Activated naive CD4-positive, alpha-beta T cell treated with anti-CD3 and anti-CD28 coated beads, Interleukin-2, amount 50 U/mL, for 72 hours (primary cell): ENCODE measurements around the gene PIAS3. TPM values are rescaled to one million over a fixed set of nuclear protein-coding genes. Genes with fewer than 3 reads are reported as not detected.
A peak's percentile ranks its signal among the peaks of the same experiment; 100 is the strongest.

Source experiments
- ATAC-seq, 2 donors: fragments of 150-1000 bp; cut with Tn5 transposase; 2 replicates each; pipeline ENCODE4 v1.10.0; 2021; ENCODE audit warnings: mild to moderate bottlenecking in 2 of 2, moderate library complexity in 2 of 2
- DNase-seq, 2 donors: peaks; one replicate each; pipeline ENCODE4 v3.0.0; 2021 to 2022; ENCODE audit warnings: low spot score in 2 of 2
- H3K27ac Mint-ChIP-seq, 2 donors: one replicate each; pipeline ENCODE4 v1.8.0; 2022; ENCODE audit warnings: mild to moderate bottlenecking in 2 of 2, mixed read lengths in 2 of 2
- H3K36me3 Mint-ChIP-seq, 2 donors: one replicate each; pipeline ENCODE4 v1.8.0; 2022; ENCODE audit warnings: mixed read lengths in 2 of 2
- H3K9me3 Mint-ChIP-seq, 2 donors: one replicate each; pipeline ENCODE4 v1.8.0; 2022; ENCODE audit warnings: mixed read lengths in 2 of 2
- total RNA-seq, 2 donors: library from RNA; stranded (reverse); gene quantifications; one replicate each; pipeline ENCODE4 v1.2.3, GENCODE V29; 2022

Gene PIAS3
- total RNA-seq, 2 donors from 2014 or later = 28.6 to 33.5 TPM

GRCh38 chr1:145885738-145886287 lies 26.9 kb upstream of the PIAS3 start, which contains the start of gene ANKRD35:
Gene ANKRD35, minus strand, starts transcription at chr1:145885866. Its CDS starts 108 bp downstream, at chr1:145885758.
- H3K9me3 Mint-ChIP-seq = no peaks in the 10 kb centered on the region
- H3K36me3 Mint-ChIP-seq = no peaks in the 10 kb centered on the region
- ATAC-seq = peak; percentile 99
- peak; percentile 78 to 85 for DNase-seq
- no peak within 1 kb of the TSS for H3K27ac Mint-ChIP-seq

GRCh38 chr1:145884675-145885074 lies 25.8 kb upstream of the PIAS3 start:
- Mint-ChIP-seq H3K27ac (no peak overlapping the region), H3K36me3 (no peaks in the 10 kb centered on the region), H3K9me3 (no peaks in the 10 kb centered on the region)
- ATAC-seq = no peak
- DNase-seq = no peak

GRCh38 chr1:145879775-145880174 lies 20.9 kb upstream of the PIAS3 start:
- Mint-ChIP-seq H3K9me3 (no peaks in the 10 kb centered on the region), H3K27ac (no peak overlapping the region), H3K36me3 (no peaks in the 10 kb centered on the region)
- ATAC-seq = no peak
- DNase-seq = no peak

GRCh38 chr1:145878724-145879123 lies 19.8 kb upstream of the PIAS3 start:
- H3K27ac Mint-ChIP-seq = no peak overlapping the region
- DNase-seq (no peak), ATAC-seq (no peak)
- no peaks in the 10 kb centered on the region for H3K9me3 Mint-ChIP-seq
- H3K36me3 Mint-ChIP-seq = no peaks in the 10 kb centered on the region

GRCh38 chr1:145877923-145878486 lies 19.1 kb upstream of the PIAS3 start:
- no peaks in the 10 kb centered on the region for H3K36me3 Mint-ChIP-seq
- no peak overlapping the region for H3K27ac Mint-ChIP-seq
- DNase-seq (no peak), ATAC-seq (no peak)
- H3K9me3 Mint-ChIP-seq = no peaks in the 10 kb centered on the region

GRCh38 chr1:145874646-145875045 lies 15.8 kb upstream of the PIAS3 start:
- no peaks in the 10 kb centered on the region for H3K36me3 Mint-ChIP-seq
- H3K9me3 Mint-ChIP-seq = no peaks in the 10 kb centered on the region
- H3K27ac Mint-ChIP-seq = no peak overlapping the region
- DNase-seq (no peak), ATAC-seq (no peak)

- no peaks in the 10 kb centered on the region for H3K9me3 Mint-ChIP-seq
- peak overlapping the region; percentile 76 to 94 for H3K27ac Mint-ChIP-seq
- ATAC-seq (peak; percentile 80 to 87), DNase-seq (peak in 1 of 2 donors; percentile 52)
- no peaks in the 10 kb centered on the region for H3K36me3 Mint-ChIP-seq
Observed at GRCh38 chr1:145871994-145872924, 13.4 kb upstream of the PIAS3 start.

GRCh38 chr1:145868232-145868631 lies 9.4 kb upstream of the PIAS3 start:
- no peak overlapping the region for H3K27ac Mint-ChIP-seq
- H3K36me3 Mint-ChIP-seq = no peaks in the 10 kb centered on the region
- no peak for ATAC-seq
- H3K9me3 Mint-ChIP-seq = no peaks in the 10 kb centered on the region
- no peak for DNase-seq

GRCh38 chr1:145863282-145864018 lies 4.6 kb upstream of the PIAS3 start:
- H3K9me3 Mint-ChIP-seq = no peaks in the 10 kb centered on the region
- ATAC-seq = no peak
- DNase-seq = no peak
- no peak overlapping the region for H3K27ac Mint-ChIP-seq
- peaks cover 0 to under 1% of the 10 kb centered on the region in 2 donors for H3K36me3 Mint-ChIP-seq

- DNase-seq (peak; percentile 81 to 85), ATAC-seq (peak; percentile 75 to 84)
- peak overlapping the region; percentile 87 to 94 for H3K27ac Mint-ChIP-seq
- peaks cover 6% of the 10 kb centered on the region in 2 donors for H3K36me3 Mint-ChIP-seq
- H3K9me3 Mint-ChIP-seq = no peaks in the 10 kb centered on the region
Observed at GRCh38 chr1:145859491-145860023, 676 bp upstream of the PIAS3 start.

- Mint-ChIP-seq H3K27ac (peak overlapping the region; percentile 87 to 90), H3K9me3 (no peaks in the 10 kb centered on the region), H3K36me3 (peaks cover 6% of the 10 kb centered on the region in 2 donors)
- ATAC-seq = peak; percentile 23 to 60
- DNase-seq = peak in 1 of 2 donors; percentile 51
Observed at GRCh38 chr1:145858238-145858900, 512 bp downstream of the PIAS3 start.

GRCh38 chr1:145857170-145857569 lies 1.7 kb downstream of the PIAS3 start:
- peaks cover 6% of the 10 kb centered on the region in 2 donors for H3K36me3 Mint-ChIP-seq
- no peak overlapping the region for H3K27ac Mint-ChIP-seq
- DNase-seq = no peak
- H3K9me3 Mint-ChIP-seq = no peaks in the 10 kb centered on the region
- ATAC-seq = no peak

- peaks cover 6% of the 10 kb centered on the region in 2 donors for H3K36me3 Mint-ChIP-seq
- H3K27ac Mint-ChIP-seq = no peak overlapping the region
- DNase-seq (no peak), ATAC-seq (no peak)
- H3K9me3 Mint-ChIP-seq = no peaks in the 10 kb centered on the region
Observed at GRCh38 chr1:145855426-145855948, 3.4 kb downstream of the PIAS3 start.

- no peak for DNase-seq
- no peaks in the 10 kb centered on the region for H3K9me3 Mint-ChIP-seq
- no peak overlapping the region for H3K27ac Mint-ChIP-seq
- ATAC-seq = no peak
- H3K36me3 Mint-ChIP-seq = no peaks in the 10 kb centered on the region
Observed at GRCh38 chr1:145849356-145850160, 9.3 kb downstream of the PIAS3 start.

- ATAC-seq = no peak
- DNase-seq = no peak
- no peak overlapping the region for H3K27ac Mint-ChIP-seq
- H3K36me3 Mint-ChIP-seq = no peaks in the 10 kb centered on the region
- no peaks in the 10 kb centered on the region for H3K9me3 Mint-ChIP-seq
Observed at GRCh38 chr1:145847827-145848226, 11.1 kb downstream of the PIAS3 start.
